Endothelial cell of umbilical vein (primary cell): ENCODE results near the gene GPAT3. TPM values are rescaled to one million over a fixed set of nuclear protein-coding genes. Genes with fewer than 3 reads are reported as not detected.

ENCODE experiments used
- BruUV-seq: library from RNA; stranded (reverse); fragments of 400-500 nt; replicated peaks from 2 replicates; lab custom pipeline; 2021; lab: Mats Ljungman, UMichigan
- CTCF ChIA-PET: fragments of 300-600, 350-600 bp; sonication (Branson Sonifier 250); formaldehyde crosslinking; loops from one replicate; lab custom pipeline; 2021; ENCODE audit warnings: antibody characterized with exemption, inconsistent platforms; lab: Charles Lee
- POLR2A ChIA-PET: fragments of 300-600, 350-600 bp; sonication (Branson Sonifier 250); formaldehyde crosslinking; loops from one replicate; lab custom pipeline; 2021; ENCODE audit warnings: antibody characterized with exemption, inconsistent platforms; lab: Charles Lee
- DNase-seq: peaks from one replicate; pipeline ENCODE4 v3.0.0-alpha.2; 2011; ENCODE audit warnings: low read depth, low spot score
- FAIRE-seq: peaks from 2 replicates; lab custom pipeline; 2011; peaks lifted over from hg19 to GRCh38; lab: Jason Lieb, UNC
- H2AFZ ChIP-seq: 2 replicates; pipeline ENCODE4 v1.6.0; 2012; ENCODE audit warnings: low read depth, low read length, control low read depth, inconsistent platforms
- H3K27ac ChIP-seq: 2 replicates; pipeline ENCODE4 v1.5.1; 2011; ENCODE audit warnings: low read depth, mild to moderate bottlenecking, control low read depth, low read length, moderate library complexity; ENCODE audit not compliant: insufficient read depth
- H3K27me3 ChIP-seq, 2 experiments: 2 replicates each; pipeline versions ENCODE4 v1.6.0 to v1.6.1; 2011; ENCODE audit warnings: low read length in 2 of 2, mixed read lengths in 1 of 2; ENCODE audit not compliant: control insufficient read depth in 2 of 2, insufficient read depth in 2 of 2
- H3K36me3 ChIP-seq, 2 experiments: 2 replicates in 1 of 2; 3 replicates in 1 of 2; pipeline ENCODE4 v1.5.1; 2011; ENCODE audit warnings: low read length in 2 of 2, mild to moderate bottlenecking in 1 of 2, moderate library complexity in 1 of 2; ENCODE audit not compliant: control insufficient read depth in 2 of 2, insufficient read depth in 2 of 2; ENCODE audit errors: extremely low read depth in 1 of 2
- H3K4me1 ChIP-seq: 3 replicates; pipeline ENCODE4 v1.5.1; 2011; ENCODE audit warnings: mild to moderate bottlenecking, low read length; ENCODE audit not compliant: control insufficient read depth, insufficient read depth; ENCODE audit errors: extremely low read depth
- H3K4me2 ChIP-seq: 2 replicates; pipeline ENCODE4 v1.6.1; 2011; ENCODE audit warnings: low read length, control low read depth, mixed read lengths; ENCODE audit not compliant: insufficient read depth
- H3K4me3 ChIP-seq, 3 experiments: fragments of 200-600 bp in 1 of 3; sonication (generic), shearing (Covaris generic) in 1 of 3; replicated peaks in 1 of 3; 2 replicates each; pipeline ENCODE4 v1.5.1; 2011 to 2016; ENCODE audit warnings: control low read depth in 3 of 3, low read length in 3 of 3, mild to moderate bottlenecking in 2 of 3, inconsistent platforms in 1 of 3, low read depth in 1 of 3, moderate library complexity in 1 of 3; ENCODE audit not compliant: insufficient read depth in 1 of 3
- H3K79me2 ChIP-seq: 2 replicates; pipeline ENCODE4 v1.6.0; 2012; ENCODE audit warnings: low read length, inconsistent platforms; ENCODE audit not compliant: control insufficient read depth, insufficient read depth
- H3K9ac ChIP-seq: replicated peaks from 2 replicates; pipeline ENCODE3; 2011; ENCODE audit warnings: low read length, control low read depth; ENCODE audit not compliant: insufficient read depth; ENCODE audit errors: extremely low read depth
- H3K9me1 ChIP-seq: replicated peaks from 3 replicates; pipeline ENCODE4 v1.6.0; 2011; ENCODE audit warnings: mild to moderate bottlenecking, low read length; ENCODE audit not compliant: control insufficient read depth, insufficient read depth; ENCODE audit errors: extremely low read depth
- H3K9me3 ChIP-seq: replicated peaks from 2 replicates; pipeline ENCODE4 v1.5.1; 2012; ENCODE audit warnings: low read length, inconsistent platforms; ENCODE audit not compliant: control insufficient read depth, insufficient read depth
- H4K20me1 ChIP-seq: replicated peaks from 2 replicates; pipeline ENCODE3; 2011; ENCODE audit warnings: mild to moderate bottlenecking, low read length; ENCODE audit not compliant: control insufficient read depth, insufficient read depth; ENCODE audit errors: extremely low read depth
- EZH2 ChIP-seq: IDR thresholded peaks from 2 replicates; pipeline ENCODE4 v1.6.1; 2012; ENCODE audit warnings: borderline replicate concordance, low read depth, mild to moderate bottlenecking, moderate library complexity, low read length, inconsistent platforms; ENCODE audit not compliant: severe bottlenecking
- FOS ChIP-seq: IDR thresholded peaks from 2 replicates; pipeline ENCODE4 v1.6.1; 2011; ENCODE audit warnings: mild to moderate bottlenecking, low read length, moderate library complexity, borderline replicate concordance; ENCODE audit not compliant: insufficient read depth
- GATA2 ChIP-seq: IDR thresholded peaks from 2 replicates; pipeline ENCODE4 v1.7.0; 2011; ENCODE audit warnings: low read depth, mild to moderate bottlenecking, moderate library complexity, mixed read lengths, low read length; ENCODE audit not compliant: insufficient read length, insufficient read depth
- JUN ChIP-seq: IDR thresholded peaks from 2 replicates; pipeline ENCODE4 v1.6.1; 2011; ENCODE audit warnings: borderline replicate concordance, low read depth; ENCODE audit not compliant: insufficient read length, insufficient read depth
- MYC ChIP-seq: IDR thresholded peaks from one replicate; pipeline ENCODE4 v1.6.1; 2011; ENCODE audit warnings: mild to moderate bottlenecking, low read depth, low read length
- POLR2A ChIP-seq: IDR thresholded peaks from 2 replicates; pipeline ENCODE4 v1.6.1; 2012; ENCODE audit warnings: low read depth, mild to moderate bottlenecking, control low read depth, low read length
- POLR2AphosphoS5 ChIP-seq: IDR thresholded peaks from 2 replicates; pipeline ENCODE4 v1.6.1; 2012; ENCODE audit warnings: low read depth, mild to moderate bottlenecking, control low read depth, low read length, moderate library complexity; ENCODE audit not compliant: insufficient read depth
- dilution Hi-C: fragments of 300-500 bp; cut with MboI; formaldehyde crosslinking; loops from one replicate; pipeline ENCODE4 v1.15.0; 2019; ENCODE audit warnings: low sequenced_read_pairs; ENCODE audit not compliant: extremely low pct_ligation_motif_present
- intact Hi-C: fragments of 100-400 bp; cut with micrococcal nuclease; formaldehyde crosslinking; loops from one replicate; pipeline ENCODE4 v1.10.0; 2022
- polyA plus RNA-seq, 4 experiments: library from polyadenylated mRNA; depleted of rRNA in 3 of 4; stranded (reverse) in 3 of 4; unstranded in 1 of 4; fragments of >200 nt; gene quantifications; 2 replicates each; pipeline versions ENCODE4 v1.2.1 to v1.2.3, GENCODE V29; 2011 to 2012; ENCODE audit warnings: missing spikeins in 1 of 4
- total RNA-seq: library from RNA; stranded (reverse); gene quantifications from 2 replicates; pipeline ENCODE4 v1.2.3, GENCODE V29; 2021
- TF ChIP-seq, protein P1 (sequence below): IDR thresholded peaks from 2 replicates; pipeline ENCODE4 v1.6.1; 2011; ENCODE audit not compliant: insufficient read depth, insufficient read length
- TF ChIP-seq, protein P2 (sequence below), 2 donors: IDR thresholded peaks; 1 replicate in 1 of 2; 2 replicates in 1 of 2; pipeline ENCODE4 v1.5.1; 2011; ENCODE audit warnings: low read length in 2 of 2, mild to moderate bottlenecking in 2 of 2, moderate library complexity in 2 of 2, control low read depth in 1 of 2, inconsistent platforms in 1 of 2, low read depth in 1 of 2; ENCODE audit not compliant: insufficient read depth in 1 of 2; ENCODE audit errors: extremely low read depth in 1 of 2

GPAT3 gene
- total and polyA plus RNA-seq, 2 donors (not counting 3 experiments of a cell fraction or from before 2014, with no cell fraction given) = 0.36 to 2.1 TPM

DNA sequence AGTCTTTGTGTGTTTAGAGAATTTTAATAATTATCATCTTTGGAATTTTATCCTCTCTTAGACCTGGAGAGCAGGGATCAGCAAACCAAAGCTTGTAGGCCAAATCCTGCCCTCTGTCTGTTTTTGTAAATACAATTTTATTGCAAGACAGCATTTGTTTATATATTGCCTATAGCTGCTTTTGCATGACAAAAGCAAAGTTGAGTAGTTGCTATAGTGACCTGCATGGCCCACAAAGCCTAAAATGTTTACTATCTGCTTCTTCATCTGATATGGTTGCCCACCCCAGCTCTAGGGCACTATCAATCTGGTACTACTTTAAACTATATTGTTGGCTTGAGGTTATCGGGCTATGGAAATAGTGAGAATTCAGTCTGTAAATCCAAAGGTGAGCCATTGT lies 80.3 kb downstream of the GPAT3 start:
- Histone ChIP-seq H4K20me1 (no peaks in the 10 kb centered on the region), H3K79me2 (no peaks in the 10 kb centered on the region), H3K4me3 (no peak overlapping the region), H3K9ac (no peak overlapping the region), H3K36me3 (no peaks in the 10 kb centered on the region), H3K4me1 (peaks cover 22% of the 10 kb centered on the region), H3K27ac (no peak overlapping the region), H3K9me3 (no peaks in the 10 kb centered on the region), H3K9me1 (no peaks in the 10 kb centered on the region), H2AFZ (no peak overlapping the region), H3K4me2 (no peak overlapping the region), H3K27me3 (no peaks in the 10 kb centered on the region)
- TF ChIP-seq, protein P1, sequence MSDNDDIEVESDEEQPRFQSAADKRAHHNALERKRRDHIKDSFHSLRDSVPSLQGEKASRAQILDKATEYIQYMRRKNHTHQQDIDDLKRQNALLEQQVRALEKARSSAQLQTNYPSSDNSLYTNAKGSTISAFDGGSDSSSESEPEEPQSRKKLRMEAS = no peak
- TF ChIP-seq GATA2 (no peak), MYC (no peak), POLR2A (no peak), FOS (no peak), EZH2 (no peak), POLR2AphosphoS5 (no peak), JUN (no peak)
- TF ChIP-seq, protein P2, sequence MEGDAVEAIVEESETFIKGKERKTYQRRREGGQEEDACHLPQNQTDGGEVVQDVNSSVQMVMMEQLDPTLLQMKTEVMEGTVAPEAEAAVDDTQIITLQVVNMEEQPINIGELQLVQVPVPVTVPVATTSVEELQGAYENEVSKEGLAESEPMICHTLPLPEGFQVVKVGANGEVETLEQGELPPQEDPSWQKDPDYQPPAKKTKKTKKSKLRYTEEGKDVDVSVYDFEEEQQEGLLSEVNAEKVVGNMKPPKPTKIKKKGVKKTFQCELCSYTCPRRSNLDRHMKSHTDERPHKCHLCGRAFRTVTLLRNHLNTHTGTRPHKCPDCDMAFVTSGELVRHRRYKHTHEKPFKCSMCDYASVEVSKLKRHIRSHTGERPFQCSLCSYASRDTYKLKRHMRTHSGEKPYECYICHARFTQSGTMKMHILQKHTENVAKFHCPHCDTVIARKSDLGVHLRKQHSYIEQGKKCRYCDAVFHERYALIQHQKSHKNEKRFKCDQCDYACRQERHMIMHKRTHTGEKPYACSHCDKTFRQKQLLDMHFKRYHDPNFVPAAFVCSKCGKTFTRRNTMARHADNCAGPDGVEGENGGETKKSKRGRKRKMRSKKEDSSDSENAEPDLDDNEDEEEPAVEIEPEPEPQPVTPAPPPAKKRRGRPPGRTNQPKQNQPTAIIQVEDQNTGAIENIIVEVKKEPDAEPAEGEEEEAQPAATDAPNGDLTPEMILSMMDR (IDR thresholded peaks at IDR 0.05; ENCODE audit: extremely low read depth in 1 of 2, insufficient read depth in 1 of 2, low read depth in 1 of 2, low read length in 2 of 2) = no peak
- DNase-seq = no peak
- intact Hi-C loops (no loop called here), dilution Hi-C loops (no loop called here)
- no TSS peak for BruUV-seq
- ChIA-PET POLR2A (no interaction called here), CTCF (interaction anchor here (1.0 kb wide), 1 partner anchor 29 kb away, joined by 3 read pairs; no protein-coding TSS in a partner anchor)
- FAIRE-seq = no peak
